Uterus (tissue), 2 donors: ENCODE measurements around the gene NLRP6.
A peak's percentile ranks its signal among the peaks of the same experiment; 100 is the strongest.

ENCODE experiments used
- CTCF ChIP-seq, 4 experiments: fragments of 200-600 bp in 2 of 4; fragments of 450-650 bp in 2 of 4; sonication (generic) in 2 of 4; IDR thresholded peaks; one replicate each; pipeline ENCODE4 v1.5.1; 2016 to 2019; ENCODE audit warnings: antibody characterized with exemption in 4 of 4, mild to moderate bottlenecking in 2 of 4, moderate library complexity in 1 of 4
- POLR2A ChIP-seq, 2 donors: fragments of 450-650 bp; IDR thresholded peaks; one replicate each; pipeline ENCODE4 v1.6.1; 2016; ENCODE audit warnings: antibody characterized with exemption in 2 of 2, mild to moderate bottlenecking in 1 of 2, moderate library complexity in 1 of 2

GRCh38 chr11:326842-327580 lies 48.8 kb downstream of the NLRP6 start:
- no peak for TF ChIP-seq CTCF (IDR thresholded peaks at IDR 0.05)
- peak; percentile 38 to 47 for TF ChIP-seq POLR2A (IDR thresholded peaks at IDR 0.05)
